ENCODE data around the gene KRT76.

The KRT76 gene

GRCh38 chr12:52767427-52767826 is 9.7 kb downstream of the KRT76 start:
- in situ Hi-C loops (cut with HindIII; ENCODE audit: low sequenced_read_pairs), result no loop called here
- H3K4me3 ChIP-seq (ENCODE audit: low read depth, low read length), result no peak overlapping the region
- DNase-seq (ENCODE audit: low read depth), result no peak
- TF ChIP-seq CTCF (IDR thresholded peaks at IDR 0.05; ENCODE audit: low read depth, low read length, missing control alignments), result no peak

- no peak for TF ChIP-seq CTCF (IDR thresholded peaks at IDR 0.05; ENCODE audit: low read depth, low read length, missing control alignments)
- no peak for DNase-seq (ENCODE audit: low read depth)
- H3K4me3 ChIP-seq (ENCODE audit: low read depth, low read length), result no peak overlapping the region
- in situ Hi-C loops (cut with HindIII; ENCODE audit: low sequenced_read_pairs), result no loop called here
These were observed 10.1 kb downstream of the KRT76 start for GRCh38 chr12:52767020-52767379.

DNA sequence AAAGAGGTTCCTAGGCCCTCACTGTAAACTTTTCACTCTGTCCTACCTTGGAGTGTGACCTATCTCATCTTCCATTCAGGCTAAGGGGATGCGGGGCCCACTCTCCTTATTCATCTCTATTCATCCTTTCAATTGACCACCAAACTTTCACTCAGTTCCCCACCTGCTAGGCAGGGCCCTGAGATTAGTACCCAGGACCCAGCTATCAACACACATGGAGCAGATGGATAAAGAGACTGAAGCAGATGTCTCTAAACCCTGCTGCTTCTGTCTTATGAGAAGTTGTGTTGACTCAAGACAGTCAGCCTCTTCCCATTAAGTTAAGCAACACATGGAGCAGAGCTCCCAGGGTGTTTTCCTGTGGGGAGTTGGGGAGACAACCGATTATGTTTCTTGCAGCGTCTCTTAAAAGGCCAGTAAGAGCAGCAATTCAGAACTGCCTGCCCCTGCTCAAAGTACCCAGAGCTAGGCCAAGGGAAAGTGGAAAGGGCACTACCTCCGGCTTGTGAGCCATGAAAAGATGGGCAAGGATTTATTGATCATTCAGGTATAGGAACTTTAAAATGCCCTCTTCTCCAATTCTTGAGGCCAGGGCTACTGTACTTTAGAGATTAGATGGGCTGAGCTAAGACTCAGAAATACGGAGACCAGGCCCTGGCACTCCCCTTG is 10.7 kb downstream of the KRT76 start:
- TF ChIP-seq CTCF (IDR thresholded peaks at IDR 0.05; ENCODE audit: low read depth, low read length, missing control alignments), result no peak
- DNase-seq (ENCODE audit: low read depth), result no peak
- in situ Hi-C loops (cut with HindIII; ENCODE audit: low sequenced_read_pairs), result no loop called here
- no peak overlapping the region for H3K4me3 ChIP-seq (ENCODE audit: low read depth, low read length)

GRCh38 chr12:52765702-52766101 is 11.4 kb downstream of the KRT76 start:
- no peak overlapping the region for H3K4me3 ChIP-seq (ENCODE audit: low read depth, low read length)
- no peak for TF ChIP-seq CTCF (IDR thresholded peaks at IDR 0.05; ENCODE audit: low read depth, low read length, missing control alignments)
- no peak for DNase-seq (ENCODE audit: low read depth)
- in situ Hi-C loops (cut with HindIII; ENCODE audit: low sequenced_read_pairs), result no loop called here

DNA sequence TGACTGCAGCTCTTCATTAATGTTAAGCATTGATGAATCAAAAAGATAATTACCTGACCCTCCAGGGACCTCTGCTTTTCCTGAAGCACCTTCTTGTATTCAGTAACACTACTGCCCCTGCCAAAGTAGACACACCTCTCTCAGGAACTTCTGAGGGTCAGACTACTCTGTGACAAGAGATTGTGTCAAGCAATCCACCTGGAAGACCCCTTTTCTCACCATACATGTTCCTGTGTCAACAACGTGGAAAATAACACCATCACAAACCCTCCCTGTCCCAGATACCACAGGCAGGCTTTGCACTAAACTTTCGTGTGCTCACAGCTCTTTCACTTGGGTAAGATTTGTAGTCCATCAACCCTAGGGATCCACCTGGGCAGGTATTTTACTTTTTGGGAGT is 13.2 kb downstream of the KRT76 start:
- DNase-seq (ENCODE audit: low read depth), result no peak
- no peak overlapping the region for H3K4me3 ChIP-seq (ENCODE audit: low read depth, low read length)
- TF ChIP-seq CTCF (IDR thresholded peaks at IDR 0.05; ENCODE audit: low read depth, low read length, missing control alignments), result no peak
- in situ Hi-C loops (cut with HindIII; ENCODE audit: low sequenced_read_pairs), result no loop called here

- in situ Hi-C loops (cut with HindIII; ENCODE audit: low sequenced_read_pairs), result no loop called here
- DNase-seq (ENCODE audit: low read depth), result no peak
- no peak overlapping the region for H3K4me3 ChIP-seq (ENCODE audit: low read depth, low read length)
- no peak for TF ChIP-seq CTCF (IDR thresholded peaks at IDR 0.05; ENCODE audit: low read depth, low read length, missing control alignments)
These were observed 14.0 kb downstream of the KRT76 start for GRCh38 chr12:52763036-52763659.
